Measurements from ENCODE around the gene NPLOC4.

The NPLOC4 gene

GRCh38 chr17:81582341-81582740 is 54.6 kb downstream of the NPLOC4 start:
- no peak for DNase-seq

GRCh38 chr17:81581758-81582157 is 55.2 kb downstream of the NPLOC4 start:
- no peak for DNase-seq

GRCh38 chr17:81580481-81580880 is 56.4 kb downstream of the NPLOC4 start:
- DNase-seq = no peak

- no peak for DNase-seq
These were observed 57.0 kb downstream of the NPLOC4 start for GRCh38 chr17:81579821-81580321.

- no peak for DNase-seq
These were observed 57.6 kb downstream of the NPLOC4 start for GRCh38 chr17:81579298-81579697.

GRCh38 chr17:81578561-81579225 is 58.2 kb downstream of the NPLOC4 start:
- DNase-seq = no peak

- no peak for DNase-seq
These were observed 58.9 kb downstream of the NPLOC4 start for GRCh38 chr17:81578038-81578441.

- DNase-seq = peak; percentile 54
These were observed 59.5 kb downstream of the NPLOC4 start for GRCh38 chr17:81577278-81578000.

GRCh38 chr17:81576621-81577277 is 60.2 kb downstream of the NPLOC4 start:
- DNase-seq = no peak

- no peak for DNase-seq
These were observed 61.1 kb downstream of the NPLOC4 start for GRCh38 chr17:81575836-81576235.

GRCh38 chr17:81574643-81574956 is 62.3 kb downstream of the NPLOC4 start:
- no peak for DNase-seq

- DNase-seq = no peak
These were observed 62.9 kb downstream of the NPLOC4 start for GRCh38 chr17:81573794-81574642.

GRCh38 chr17:81572563-81573168 is 64.2 kb downstream of the NPLOC4 start:
- no peak for DNase-seq

- DNase-seq = no peak
These were observed 65.9 kb downstream of the NPLOC4 start for GRCh38 chr17:81570964-81571363.

- no peak for DNase-seq
These were observed 66.9 kb downstream of the NPLOC4 start for GRCh38 chr17:81569986-81570514.

GRCh38 chr17:81568416-81568815 is 68.5 kb downstream of the NPLOC4 start:
- no peak for DNase-seq

GRCh38 chr17:81567191-81567590 is 69.7 kb downstream of the NPLOC4 start:
- no peak for DNase-seq

GRCh38 chr17:81566461-81567126 is 70.3 kb downstream of the NPLOC4 start:
- peak; percentile 78 for DNase-seq

GRCh38 chr17:81565231-81565630 is 71.7 kb downstream of the NPLOC4 start:
- no peak for DNase-seq

GRCh38 chr17:81564778-81565177 is 72.1 kb downstream of the NPLOC4 start:
- no peak for DNase-seq

- DNase-seq = peak; percentile 46
These were observed 72.9 kb downstream of the NPLOC4 start for GRCh38 chr17:81563861-81564586.
